ENCODE results near the gene BRD7.

BRD7 gene

GRCh38 chr16:50303041-50303604, 65.7 kb downstream of the BRD7 start:
- DNase-seq = no peak

GRCh38 chr16:50302472-50303005, 66.2 kb downstream of the BRD7 start:
- DNase-seq = no peak

- DNase-seq = no peak
Measured at GRCh38 chr16:50301626-50302471, 66.9 kb downstream of the BRD7 start.

- no peak for DNase-seq
Measured at GRCh38 chr16:50300942-50301625, 67.7 kb downstream of the BRD7 start.

- DNase-seq = no peak
Measured at GRCh38 chr16:50299508-50300105, 69.2 kb downstream of the BRD7 start.

GRCh38 chr16:50298591-50299507, 69.9 kb downstream of the BRD7 start:
- no peak for DNase-seq

- no peak for DNase-seq
Measured at GRCh38 chr16:50298075-50298460, 70.7 kb downstream of the BRD7 start.

GRCh38 chr16:50297301-50298074, 71.3 kb downstream of the BRD7 start:
- no peak for DNase-seq

GRCh38 chr16:50296807-50297206, 72.0 kb downstream of the BRD7 start:
- DNase-seq = no peak

GRCh38 chr16:50295541-50296132, 73.2 kb downstream of the BRD7 start:
- DNase-seq = no peak

- DNase-seq = no peak
Measured at GRCh38 chr16:50294955-50295354, 73.8 kb downstream of the BRD7 start.

GRCh38 chr16:50293994-50294855, 74.6 kb downstream of the BRD7 start:
- DNase-seq = no peak

GRCh38 chr16:50293041-50293783, 75.6 kb downstream of the BRD7 start:
- no peak for DNase-seq

GRCh38 chr16:50292566-50292948, 76.2 kb downstream of the BRD7 start:
- no peak for DNase-seq

- DNase-seq = no peak
Measured at GRCh38 chr16:50291719-50292565, 76.8 kb downstream of the BRD7 start.

GRCh38 chr16:50290856-50291255, 77.9 kb downstream of the BRD7 start:
- DNase-seq = no peak

GRCh38 chr16:50289950-50290764, 78.6 kb downstream of the BRD7 start:
- no peak for DNase-seq

Data from KG1 (cell line).